Fibroblast of lung (primary cell): Measurements from ENCODE around the gene LHFPL4.

ENCODE experiments used
- EZH2 ChIP-seq: IDR thresholded peaks from 2 replicates; pipeline ENCODE4 v1.5.1; 2012; ENCODE audit warnings: low read length, control low read depth, mild to moderate bottlenecking; ENCODE audit errors: missing control alignments
- TF ChIP-seq, protein P1 (sequence below), 2 donors: IDR thresholded peaks in 1 of 2; conservative IDR thresholded peaks in 1 of 2; 1 replicate in 1 of 2; 2 replicates in 1 of 2; pipeline ENCODE4 v1.5.1; 2011 to 2012; ENCODE audit warnings: low read length in 2 of 2, control low read depth in 1 of 2, inconsistent platforms in 1 of 2, low read depth in 1 of 2, mild to moderate bottlenecking in 1 of 2

DNA sequence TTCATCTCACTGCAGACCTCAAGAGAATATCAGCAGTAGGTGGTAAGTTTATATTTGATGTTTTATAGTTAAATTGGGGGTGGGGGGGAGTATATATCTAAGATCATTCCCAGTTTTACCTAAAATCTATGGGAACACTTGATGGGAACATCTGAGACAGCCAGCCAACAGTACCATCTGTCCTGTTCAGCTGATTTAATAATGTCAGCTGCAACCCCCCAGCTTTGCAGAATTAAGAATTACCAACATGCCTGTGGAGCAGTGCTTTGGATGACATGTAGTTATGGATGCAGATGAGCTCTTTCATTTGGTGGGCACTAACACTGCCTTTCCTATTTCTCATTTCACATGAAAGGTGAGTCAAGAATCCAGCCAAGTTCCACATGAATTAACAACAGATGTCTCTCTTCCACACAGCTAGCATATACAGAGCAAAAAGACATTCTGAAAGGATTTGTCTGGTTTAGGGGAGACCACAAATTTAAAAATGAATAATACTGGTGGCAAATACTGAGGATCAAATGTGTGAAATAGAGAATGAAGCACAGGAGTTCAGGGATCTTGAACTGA, 80.0 kb downstream of the LHFPL4 start:
- TF ChIP-seq, protein P1, sequence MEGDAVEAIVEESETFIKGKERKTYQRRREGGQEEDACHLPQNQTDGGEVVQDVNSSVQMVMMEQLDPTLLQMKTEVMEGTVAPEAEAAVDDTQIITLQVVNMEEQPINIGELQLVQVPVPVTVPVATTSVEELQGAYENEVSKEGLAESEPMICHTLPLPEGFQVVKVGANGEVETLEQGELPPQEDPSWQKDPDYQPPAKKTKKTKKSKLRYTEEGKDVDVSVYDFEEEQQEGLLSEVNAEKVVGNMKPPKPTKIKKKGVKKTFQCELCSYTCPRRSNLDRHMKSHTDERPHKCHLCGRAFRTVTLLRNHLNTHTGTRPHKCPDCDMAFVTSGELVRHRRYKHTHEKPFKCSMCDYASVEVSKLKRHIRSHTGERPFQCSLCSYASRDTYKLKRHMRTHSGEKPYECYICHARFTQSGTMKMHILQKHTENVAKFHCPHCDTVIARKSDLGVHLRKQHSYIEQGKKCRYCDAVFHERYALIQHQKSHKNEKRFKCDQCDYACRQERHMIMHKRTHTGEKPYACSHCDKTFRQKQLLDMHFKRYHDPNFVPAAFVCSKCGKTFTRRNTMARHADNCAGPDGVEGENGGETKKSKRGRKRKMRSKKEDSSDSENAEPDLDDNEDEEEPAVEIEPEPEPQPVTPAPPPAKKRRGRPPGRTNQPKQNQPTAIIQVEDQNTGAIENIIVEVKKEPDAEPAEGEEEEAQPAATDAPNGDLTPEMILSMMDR (conservative IDR thresholded peaks at IDR 0.05 in 1 of 2, IDR thresholded peaks at IDR 0.05 in 1 of 2; ENCODE audit: low read depth in 1 of 2, low read length in 2 of 2), result no peak
- no peak for TF ChIP-seq EZH2
